ENCODE data around the gene FMN2. TPM values are rescaled to one million over a fixed set of nuclear protein-coding genes. Genes with fewer than 3 reads are reported as not detected.

The FMN2 gene
- total RNA-seq, 1 donor from 2014 or later, result not detected

GRCh38 chr1:240467895-240468294 is 376.2 kb downstream of the FMN2 start:
- intact Hi-C loops (cut with micrococcal nuclease), result no loop called here
- ChIA-PET POLR2A (no interaction called here), CTCF (no interaction called here)
- H3K4me1 Mint-ChIP-seq, result no peaks in the 10 kb centered on the region
- no peaks in the 10 kb centered on the region for H3K27me3 Mint-ChIP-seq
- no peak for TF ChIP-seq CTCF (IDR thresholded peaks at IDR 0.05)
- DNase-seq (no peak), ATAC-seq (ENCODE audit: low read depth) (no peak)
- H3K36me3 Mint-ChIP-seq (ENCODE audit: low read depth), result no peaks in the 10 kb centered on the region
- peaks cover 2% of the 10 kb centered on the region for H3K9me3 Mint-ChIP-seq
- H3K27ac Mint-ChIP-seq, result no peak overlapping the region
- no peak overlapping the region for H3K4me3 Mint-ChIP-seq

GRCh38 chr1:240468656-240469055 is 377.0 kb downstream of the FMN2 start:
- H3K27me3 Mint-ChIP-seq, result no peaks in the 10 kb centered on the region
- CTCF ChIA-PET, result no interaction called here
- ATAC-seq (ENCODE audit: low read depth), result no peak
- peaks cover 2% of the 10 kb centered on the region for H3K9me3 Mint-ChIP-seq
- intact Hi-C loops (cut with micrococcal nuclease), result no loop called here
- POLR2A ChIA-PET, result no interaction called here
- no peak for DNase-seq
- TF ChIP-seq CTCF (IDR thresholded peaks at IDR 0.05), result no peak
- no peak overlapping the region for H3K27ac Mint-ChIP-seq
- no peaks in the 10 kb centered on the region for H3K36me3 Mint-ChIP-seq (ENCODE audit: low read depth)
- H3K4me1 Mint-ChIP-seq, result no peaks in the 10 kb centered on the region
- no peak overlapping the region for H3K4me3 Mint-ChIP-seq

- no peaks in the 10 kb centered on the region for H3K27me3 Mint-ChIP-seq
- intact Hi-C loops (cut with micrococcal nuclease), result no loop called here
- ATAC-seq (ENCODE audit: low read depth), result no peak
- H3K36me3 Mint-ChIP-seq (ENCODE audit: low read depth), result no peaks in the 10 kb centered on the region
- H3K27ac Mint-ChIP-seq, result no peak overlapping the region
- CTCF ChIA-PET, result no interaction called here
- DNase-seq, result no peak
- H3K9me3 Mint-ChIP-seq, result peaks cover 2% of the 10 kb centered on the region
- POLR2A ChIA-PET, result no interaction called here
- no peaks in the 10 kb centered on the region for H3K4me1 Mint-ChIP-seq
- TF ChIP-seq CTCF (IDR thresholded peaks at IDR 0.05), result no peak
- H3K4me3 Mint-ChIP-seq, result no peak overlapping the region
These were observed 382.5 kb downstream of the FMN2 start for GRCh38 chr1:240474133-240474614.

- DNase-seq (no peak), ATAC-seq (ENCODE audit: low read depth) (no peak)
- TF ChIP-seq CTCF (IDR thresholded peaks at IDR 0.05), result no peak
- Mint-ChIP-seq H3K9me3 (peaks cover 2% of the 10 kb centered on the region), H3K4me3 (no peak overlapping the region), H3K36me3 (ENCODE audit: low read depth) (no peaks in the 10 kb centered on the region), H3K4me1 (no peaks in the 10 kb centered on the region), H3K27me3 (no peaks in the 10 kb centered on the region), H3K27ac (no peak overlapping the region)
- ChIA-PET CTCF (no interaction called here), POLR2A (no interaction called here)
- intact Hi-C loops (cut with micrococcal nuclease), result no loop called here
These were observed 384.1 kb downstream of the FMN2 start for GRCh38 chr1:240475832-240476231.

- DNase-seq (no peak), ATAC-seq (ENCODE audit: low read depth) (no peak)
- POLR2A ChIA-PET, result no interaction called here
- H3K36me3 Mint-ChIP-seq (ENCODE audit: low read depth), result no peaks in the 10 kb centered on the region
- no peak overlapping the region for H3K4me3 Mint-ChIP-seq
- H3K4me1 Mint-ChIP-seq, result no peaks in the 10 kb centered on the region
- H3K27ac Mint-ChIP-seq, result no peak overlapping the region
- CTCF ChIA-PET, result no interaction called here
- intact Hi-C loops (cut with micrococcal nuclease), result no loop called here
- no peaks in the 10 kb centered on the region for H3K27me3 Mint-ChIP-seq
- TF ChIP-seq CTCF (IDR thresholded peaks at IDR 0.05), result no peak
- H3K9me3 Mint-ChIP-seq, result no peaks in the 10 kb centered on the region
These were observed 386.9 kb downstream of the FMN2 start for GRCh38 chr1:240478536-240478935.
